HG03439 (cell line): Measurements from ENCODE around the gene NBPF12.
"Not testable (repeated sequence)": the region's sequence is repeated elsewhere in the genome, so short reads cannot be mapped to it uniquely, and the experiment has no call there.

Experiments used
- ATAC-seq: cut with Tn5 transposase; IDR thresholded peaks from one replicate; pipeline ENCODE4 v1.9.1; 2021; ENCODE audit warnings: mild to moderate bottlenecking, moderate library complexity; ENCODE audit not compliant: unreplicated experiment

The NBPF12 gene

DNA sequence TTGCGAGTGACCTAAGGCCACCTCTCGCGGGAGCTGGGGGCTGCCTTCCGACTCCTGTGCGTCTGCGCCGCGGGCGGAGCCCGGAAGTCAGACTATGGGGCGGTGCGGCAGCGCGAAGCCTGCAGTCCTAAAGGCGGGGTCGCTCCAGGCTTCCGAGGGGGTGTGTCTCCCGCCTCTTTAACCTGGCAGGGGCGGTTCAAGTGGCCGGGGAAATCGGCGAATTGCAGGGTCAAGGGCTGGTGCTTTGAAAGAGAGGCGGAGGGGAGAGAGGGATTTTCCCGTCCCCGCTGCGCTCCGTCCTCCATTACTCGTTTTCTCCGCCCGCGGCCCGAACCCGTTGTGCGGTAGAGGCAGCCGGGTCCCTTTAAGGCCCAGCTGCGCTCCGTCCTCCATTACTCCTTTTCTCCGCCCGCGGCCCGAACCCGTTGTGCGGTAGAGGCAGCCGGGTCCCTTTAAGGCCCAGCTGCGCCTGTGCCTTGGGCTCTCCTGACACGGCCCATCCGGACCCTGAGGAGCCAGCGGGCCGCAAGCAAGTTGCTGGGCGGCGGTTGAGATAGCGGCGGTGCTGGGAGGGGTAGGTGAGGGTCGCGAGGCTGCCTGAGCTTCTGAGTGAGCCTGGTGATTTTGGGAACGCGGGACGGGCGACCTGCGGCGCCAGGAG lies at the start of gene NBPF12:
Gene NBPF12 (plus strand): TSS at position 83 of the 661 bp plus-strand sequence. CDS start 21,820 bp downstream, outside the sequence.
- peak; percentile 71 for ATAC-seq

DNA sequence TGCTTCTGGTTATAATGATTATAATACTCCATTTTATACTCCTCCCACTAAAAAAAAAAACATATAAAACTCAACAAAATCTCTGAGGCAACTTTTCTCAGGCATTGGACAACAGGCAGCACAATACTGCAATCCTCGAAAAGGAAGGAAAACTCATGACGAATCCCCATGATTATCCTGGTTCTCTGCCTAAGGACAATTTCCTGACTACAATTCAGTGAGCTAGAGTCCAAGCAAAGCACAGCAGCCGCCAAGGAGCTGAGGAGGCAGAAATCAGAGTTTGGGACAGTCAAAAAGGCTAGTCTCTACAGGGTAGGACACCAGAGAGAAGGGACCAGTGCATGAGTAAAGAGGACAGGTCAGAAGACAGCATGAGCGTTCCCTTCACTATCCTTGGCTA lies 46.8 kb upstream of the NBPF12 start:
- ATAC-seq = not testable (repeated sequence)

- ATAC-seq = not testable (repeated sequence)
These were observed 45.8 kb upstream of the NBPF12 start for GRCh38 chr1:146892331-146892730.

DNA sequence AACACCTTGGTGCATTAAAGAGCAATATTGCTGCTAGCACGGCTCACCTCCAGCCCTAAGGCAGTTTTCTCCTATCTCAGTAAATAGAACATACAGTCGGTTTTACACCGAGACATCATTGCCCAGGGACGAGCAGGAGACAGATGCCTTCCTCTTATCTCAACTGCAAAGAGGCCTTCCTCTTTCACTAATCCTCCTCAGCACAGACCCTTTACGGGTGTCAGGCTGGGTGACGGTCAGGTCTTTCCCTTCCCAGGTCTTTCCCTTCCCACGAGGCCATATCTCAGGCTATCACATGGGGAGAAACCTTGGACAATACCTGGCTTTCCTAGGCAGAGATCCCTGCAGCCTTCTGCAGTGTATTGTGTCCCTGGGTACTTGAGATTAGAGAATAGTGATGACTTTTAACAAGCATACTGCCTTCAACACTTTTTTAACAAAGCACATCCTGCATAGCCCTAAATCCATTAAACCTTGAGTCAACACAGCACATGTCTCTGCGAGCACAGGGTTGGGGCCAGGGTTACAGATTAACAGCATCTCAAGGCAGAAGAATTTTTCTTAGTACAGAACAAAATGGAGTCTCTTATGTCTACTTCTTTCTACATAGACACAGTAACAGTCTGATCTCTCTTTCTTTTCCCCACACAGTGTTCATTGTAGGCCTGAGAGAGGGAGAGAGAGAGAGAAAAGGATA lies 30.4 kb upstream of the NBPF12 start:
- not testable (repeated sequence) for ATAC-seq

DNA sequence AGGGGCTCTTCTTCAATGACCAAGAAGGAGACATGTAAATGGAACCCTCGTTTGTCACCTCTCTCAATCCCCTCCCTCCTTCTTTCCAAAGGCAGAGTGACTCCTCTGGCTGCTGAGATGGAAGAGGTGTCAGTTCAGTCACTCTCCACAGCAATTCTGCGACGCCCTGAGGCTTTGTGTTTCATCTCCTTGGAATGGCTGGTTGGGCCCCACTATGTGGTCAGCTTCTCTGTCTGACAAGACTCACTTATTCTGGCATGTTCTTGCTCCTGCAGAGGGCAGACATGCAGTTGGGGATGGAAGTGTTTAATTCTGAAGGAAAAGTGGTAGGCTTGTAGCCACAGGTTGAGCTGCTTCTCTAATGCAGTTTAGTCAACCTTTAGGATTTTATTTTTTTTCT lies 25.1 kb upstream of the NBPF12 start:
- not testable (repeated sequence) for ATAC-seq

DNA sequence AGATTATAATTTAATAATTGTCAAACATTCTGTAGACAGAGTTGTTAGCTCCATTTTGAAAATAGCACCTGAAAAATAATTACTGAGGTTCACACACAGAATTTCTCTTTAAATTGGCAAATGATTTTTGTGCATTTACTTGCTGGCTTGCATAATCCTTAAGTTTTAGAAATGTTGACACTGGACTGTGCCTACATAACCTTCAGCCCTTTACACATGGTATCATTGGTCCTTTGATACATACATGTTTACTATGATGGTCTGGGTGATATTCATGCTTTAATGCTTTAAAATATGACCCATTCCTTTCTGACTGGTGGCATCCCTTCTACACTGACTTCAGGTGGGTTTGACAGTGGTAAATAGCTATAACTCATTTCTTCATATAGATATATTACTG lies 17.3 kb upstream of the NBPF12 start:
- not testable (repeated sequence) for ATAC-seq

GRCh38 chr1:146922614-146923013 lies 15.5 kb upstream of the NBPF12 start:
- ATAC-seq = not testable (repeated sequence)

- ATAC-seq = not testable (repeated sequence)
These were observed 14.0 kb upstream of the NBPF12 start for GRCh38 chr1:146924106-146924505.

DNA sequence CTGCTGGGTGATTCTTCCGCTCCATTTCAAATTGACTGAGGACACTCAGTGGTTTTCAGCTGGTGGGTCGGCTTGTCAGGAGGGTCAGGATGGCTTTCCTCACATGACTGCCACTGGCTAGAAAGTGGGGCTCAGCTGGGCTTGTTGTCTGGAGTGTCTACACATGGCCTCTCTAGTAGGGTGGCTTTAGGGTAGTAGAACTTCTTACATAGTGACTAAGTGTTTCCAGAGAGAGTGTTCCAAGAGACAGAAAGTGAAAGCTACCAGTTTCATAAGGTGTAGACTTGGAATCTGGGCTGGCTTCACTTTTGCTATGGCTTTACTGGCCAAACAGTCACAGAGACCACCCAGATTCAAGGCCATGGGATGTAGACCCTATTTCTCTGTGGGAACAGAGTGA lies 11.7 kb upstream of the NBPF12 start:
- ATAC-seq = not testable (repeated sequence)

DNA sequence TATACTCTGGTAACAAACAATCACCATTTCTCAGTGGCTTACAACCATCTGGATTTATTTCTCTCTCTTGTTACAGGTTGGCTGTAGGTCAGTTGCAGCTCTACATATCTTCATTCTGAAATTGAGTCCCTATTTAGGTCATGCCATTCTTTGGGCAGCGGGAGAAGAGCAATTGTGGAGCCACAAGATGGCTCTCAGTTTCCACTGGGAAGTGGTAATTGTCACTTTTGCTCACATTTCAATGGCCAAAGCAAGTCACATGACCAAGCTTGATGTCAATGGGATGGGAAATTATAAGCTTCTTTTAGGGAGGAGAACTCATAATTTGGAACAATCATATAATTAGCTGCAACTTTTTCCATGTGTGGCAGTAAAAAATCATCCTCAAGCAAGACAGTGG lies 7.9 kb upstream of the NBPF12 start:
- ATAC-seq = not testable (repeated sequence)

DNA sequence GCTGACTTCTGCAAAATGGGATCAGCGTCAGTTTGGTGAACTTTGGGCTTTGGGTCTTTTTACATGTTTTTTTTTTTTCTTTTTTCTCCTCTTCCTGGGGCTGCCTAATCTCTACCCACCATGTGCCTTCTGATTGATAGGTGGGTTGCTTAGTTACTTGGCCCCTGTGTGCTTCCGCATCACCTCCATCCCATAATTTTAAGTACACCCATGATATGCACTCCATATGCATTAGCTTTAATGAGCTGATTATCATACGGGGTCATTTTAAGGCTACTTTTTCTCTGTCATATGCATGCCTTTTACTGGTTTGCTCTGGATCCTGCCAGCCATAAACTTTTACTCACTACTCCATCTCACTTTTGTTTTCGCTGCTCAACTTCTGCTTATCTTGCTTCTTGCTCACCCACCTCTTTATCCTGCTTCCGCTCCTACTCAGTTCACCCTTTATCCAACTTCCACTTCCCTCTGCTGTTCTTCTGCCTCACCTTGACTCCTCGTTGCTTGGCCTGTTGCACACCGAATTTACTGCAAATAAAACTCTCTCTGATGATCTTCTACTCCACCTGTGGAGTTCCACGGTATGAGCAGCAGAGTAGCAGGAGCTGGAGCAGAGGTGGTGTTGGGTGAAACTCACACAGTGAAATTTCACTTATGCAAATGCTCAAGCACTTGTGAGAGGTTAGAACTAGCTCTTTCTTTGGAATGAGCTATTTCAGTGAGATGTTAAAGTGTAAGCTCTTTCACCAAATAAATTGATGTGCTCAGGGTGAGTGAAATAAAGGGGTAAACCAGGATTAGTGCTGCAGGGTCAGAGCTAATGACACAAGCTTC lies 3.5 kb upstream of the NBPF12 start:
- not testable (repeated sequence) for ATAC-seq

DNA sequence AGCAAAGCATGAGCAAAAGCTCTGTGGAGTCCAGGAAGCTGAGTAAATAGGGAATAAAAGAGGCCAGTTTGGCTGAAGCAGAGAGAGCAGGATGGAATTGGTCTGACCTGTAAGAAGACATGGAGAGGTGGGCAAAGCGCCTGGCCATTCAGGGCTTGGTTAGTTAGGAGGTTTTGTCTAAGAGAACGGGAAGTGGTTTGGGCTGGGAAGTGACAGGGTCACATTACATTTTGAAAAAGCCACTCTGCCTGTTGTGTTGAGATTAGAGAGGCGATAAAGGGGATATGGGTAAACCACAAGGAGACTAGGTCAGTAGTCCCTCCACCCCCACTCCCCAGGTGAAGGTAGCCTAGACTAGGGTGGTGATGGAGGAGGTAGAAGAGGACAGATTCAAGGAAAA lies 662 bp upstream of the NBPF12 start:
- not testable (repeated sequence) for ATAC-seq

GRCh38 chr1:146938927-146939786 lies 1.0 kb downstream of the NBPF12 start:
- ATAC-seq = peak; percentile 50

GRCh38 chr1:146940293-146940692 lies 2.2 kb downstream of the NBPF12 start:
- ATAC-seq = not testable (repeated sequence)

DNA sequence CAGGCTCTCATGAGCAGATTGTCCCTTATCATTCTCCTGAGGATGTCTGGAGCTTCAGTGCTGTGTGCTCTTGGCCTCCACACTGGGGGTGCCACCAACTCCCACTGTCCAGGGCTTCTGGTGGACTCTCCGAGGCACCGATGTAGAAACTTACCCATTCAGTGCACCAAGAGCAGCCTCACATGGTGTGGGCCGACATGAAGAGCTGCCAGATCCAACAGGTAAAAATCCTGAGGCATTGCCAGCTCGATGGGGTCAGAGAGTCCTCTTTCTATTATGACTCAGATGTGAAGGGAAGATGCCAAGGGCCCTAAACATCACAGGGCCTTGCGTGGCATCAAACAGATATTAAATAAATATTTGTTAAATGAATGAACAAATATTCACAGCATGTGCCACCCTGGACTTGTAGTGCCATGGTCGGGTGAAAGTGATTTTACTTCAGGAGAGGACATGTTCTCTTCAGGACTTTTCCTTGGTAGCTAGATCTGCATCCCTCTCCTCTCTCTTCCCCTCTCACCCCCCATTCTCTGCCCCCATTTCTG lies 5.3 kb downstream of the NBPF12 start:
- ATAC-seq = not testable (repeated sequence)

DNA sequence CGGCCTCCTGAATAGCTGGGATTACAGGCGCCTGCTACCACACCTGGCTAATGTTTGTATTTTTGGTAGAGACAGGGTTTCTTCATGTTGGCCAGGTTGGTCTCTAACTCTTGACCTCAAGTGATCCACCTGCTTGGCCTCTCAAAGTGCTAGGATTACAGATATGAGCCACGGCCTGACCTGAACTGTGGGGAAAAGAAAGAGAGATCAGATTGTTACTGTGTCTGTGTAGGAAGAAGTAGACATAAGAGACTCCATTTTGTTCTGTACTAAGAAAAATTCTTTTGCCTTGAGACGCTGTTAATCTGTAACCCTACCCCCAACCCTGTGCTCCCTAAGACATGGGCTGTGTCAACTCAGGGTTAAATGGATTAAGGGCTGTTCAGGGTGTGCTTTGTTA lies 10.0 kb downstream of the NBPF12 start:
- ATAC-seq = not testable (repeated sequence)

DNA sequence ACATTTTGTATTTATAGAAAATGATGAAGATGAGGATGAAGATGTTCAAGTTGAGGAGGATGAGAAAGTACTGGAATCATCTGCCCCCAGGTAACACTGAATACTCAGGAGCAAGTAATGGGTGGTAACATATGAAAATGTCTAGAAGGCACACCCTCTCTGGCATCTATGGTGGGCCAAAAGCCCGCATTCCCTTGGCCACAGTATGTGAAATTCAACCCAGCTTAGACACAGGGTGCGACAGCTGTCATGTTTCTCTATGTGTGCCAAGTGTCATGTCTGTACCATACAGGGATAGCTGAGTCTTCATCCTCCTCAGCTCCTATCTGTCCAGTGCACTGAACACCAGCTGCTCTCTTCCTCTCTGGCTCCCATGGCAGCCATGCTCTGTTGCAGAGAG lies 26.2 kb downstream of the NBPF12 start:
- not testable (repeated sequence) for ATAC-seq

GRCh38 chr1:146966351-146966750 lies 28.2 kb downstream of the NBPF12 start:
- ATAC-seq = not testable (repeated sequence)

DNA sequence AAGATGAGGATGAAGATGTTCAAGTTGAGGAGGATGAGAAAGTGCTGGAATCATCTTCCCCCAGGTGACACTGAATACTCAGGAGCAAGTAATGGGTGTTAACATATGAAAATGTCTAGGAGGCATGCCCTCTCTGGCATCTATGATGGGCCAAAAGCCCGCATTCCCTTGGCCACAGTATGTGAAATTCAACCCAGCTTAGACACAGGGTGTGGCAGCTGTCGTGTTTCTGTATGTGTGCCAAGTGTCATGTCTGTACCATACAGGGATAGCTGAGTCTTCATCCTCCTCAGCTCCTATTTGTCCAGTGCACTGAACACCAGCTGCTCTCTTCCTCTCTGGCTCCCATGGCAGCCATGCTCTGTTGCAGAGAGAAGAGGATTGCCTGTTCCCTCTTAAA lies 32.5 kb downstream of the NBPF12 start:
- ATAC-seq = not testable (repeated sequence)

GRCh38 chr1:146972681-146973080 lies 34.6 kb downstream of the NBPF12 start:
- not testable (repeated sequence) for ATAC-seq
